Transverse colon (tissue), 4 donors: ENCODE measurements around the gene LGALS9. TPM values are rescaled to one million over a fixed set of nuclear protein-coding genes. Genes with fewer than 3 reads are reported as not detected.
A peak's percentile ranks its signal among the peaks of the same experiment; 100 is the strongest.
"Not testable (repeated sequence)": the region's sequence is repeated elsewhere in the genome, so short reads cannot be mapped to it uniquely, and the experiment has no call there.

ENCODE experiments used
- DNase-seq: peaks from one replicate; pipeline ENCODE4 v3.0.0-alpha.2; 2019
- H3K27ac ChIP-seq, 4 donors: fragments of 200-600 bp; sonication (generic); 2 replicates each; pipeline ENCODE4 v1.5.1; 2016 to 2018; ENCODE audit warnings: inconsistent platforms in 4 of 4
- H3K27me3 ChIP-seq: fragments of 200-600 bp; sonication (generic); 2 replicates; pipeline ENCODE4 v1.5.1; 2017; ENCODE audit warnings: inconsistent platforms
- H3K36me3 ChIP-seq, 4 donors: fragments of 200-600 bp; sonication (generic); 2 replicates each; pipeline ENCODE4 v1.5.1; 2017 to 2019; ENCODE audit warnings: inconsistent platforms in 4 of 4
- H3K4me1 ChIP-seq, 4 donors: fragments of 200-600 bp; sonication (generic); 2 replicates each; pipeline ENCODE4 v1.5.1; 2017 to 2020; ENCODE audit warnings: inconsistent platforms in 4 of 4
- H3K4me3 ChIP-seq, 4 donors: fragments of 200-600 bp; sonication (generic); 1 replicate in 1 of 4; 2 replicates in 3 of 4; pipeline versions ENCODE4 v1.5.1 to v1.6.1; 2017 to 2019; ENCODE audit warnings: inconsistent platforms in 4 of 4
- H3K9me3 ChIP-seq, 2 donors: fragments of 200-600 bp; sonication (generic); 2 replicates each; pipeline ENCODE4 v1.5.1; 2017 to 2019; ENCODE audit warnings: inconsistent platforms in 2 of 2
- EP300 ChIP-seq: sonication (generic); formaldehyde crosslinking; IDR thresholded peaks from one replicate; pipeline ENCODE4 v1.6.1; 2017; ENCODE audit warnings: antibody characterized with exemption, low read depth
- POLR2A ChIP-seq: fragments of 450-650 bp; IDR thresholded peaks from one replicate; pipeline ENCODE4 v1.6.1; 2016; ENCODE audit warnings: antibody characterized with exemption, mild to moderate bottlenecking, moderate library complexity
- POLR2AphosphoS5 ChIP-seq, 3 donors: sonication (generic); formaldehyde crosslinking; IDR thresholded peaks; one replicate each; pipeline ENCODE4 v1.6.1; 2016; ENCODE audit warnings: antibody characterized with exemption in 3 of 3
- WGBS, 2 donors: methylation state at CpG; one replicate each; pipeline ENCODE4 v1.1.5; 2018; ENCODE audit warnings: low coverage in 1 of 2; 5-methylcytosine and 5-hydroxymethylcytosine counted together
- in situ Hi-C, 4 donors: fragments of 200-750 bp; cut with MboI; loops; one replicate each; pipeline versions ENCODE4 v1.15.0 to v1.15.1; 2017; ENCODE audit warnings: low sequenced_read_pairs in 3 of 4, low pct_ligation_motif_present in 1 of 4, low pct_unique_long_range_greater_than_20kb in 1 of 4
- intact Hi-C: fragments of 100-400 bp; cut with DNase I; formaldehyde crosslinking; loops from one replicate; pipeline ENCODE4 v1.15.1; 2023; ENCODE audit warnings: low total_unique reads
- total RNA-seq, 4 donors: library from RNA; depleted of rRNA; stranded (reverse); fragments of >200 nt; gene quantifications; one replicate each; pipeline ENCODE4 v1.1.0, GENCODE V29; 2016
- TF ChIP-seq, protein P1 (sequence below), 5 experiments: fragments of 200-600 bp in 3 of 5; fragments of 450-650 bp in 2 of 5; sonication (generic) in 3 of 5; IDR thresholded peaks; 1 replicate in 2 of 5; 2 replicates in 3 of 5; pipeline ENCODE4 v1.5.1; 2016 to 2017; ENCODE audit warnings: antibody characterized with exemption in 5 of 5, inconsistent platforms in 3 of 5, mild to moderate bottlenecking in 2 of 5, moderate library complexity in 1 of 5

LGALS9 gene
- total RNA-seq, 4 donors from 2014 or later: 245 to 463 (median 368) TPM

DNA sequence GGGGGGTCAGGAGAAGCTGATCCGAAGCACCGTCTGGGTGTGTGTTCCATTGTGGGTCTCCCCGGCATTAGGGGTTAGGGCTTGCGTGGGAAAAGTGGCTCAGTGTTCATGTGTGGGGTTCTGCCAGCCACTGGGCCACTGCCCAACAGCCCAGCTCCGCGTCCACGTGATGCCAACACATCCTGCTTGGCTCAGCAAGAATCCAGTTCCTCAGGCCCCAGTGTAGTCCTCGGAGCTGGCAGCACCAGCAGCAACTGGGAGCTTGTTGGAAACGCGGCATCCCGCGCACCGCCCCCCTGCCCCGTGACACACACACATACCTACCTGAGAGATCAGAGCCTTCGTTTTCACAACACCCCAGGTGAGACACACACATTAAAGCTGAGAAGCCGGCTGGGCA lies 18.9 kb downstream of the LGALS9 start:
- no peak for DNase-seq
- no peak overlapping the region for H3K27ac ChIP-seq
- in situ Hi-C loops: loop anchor here (5.0 to 25.0 kb wide), 5 partner anchors 43 to 138 kb away; no protein-coding TSS in a partner anchor

DNA sequence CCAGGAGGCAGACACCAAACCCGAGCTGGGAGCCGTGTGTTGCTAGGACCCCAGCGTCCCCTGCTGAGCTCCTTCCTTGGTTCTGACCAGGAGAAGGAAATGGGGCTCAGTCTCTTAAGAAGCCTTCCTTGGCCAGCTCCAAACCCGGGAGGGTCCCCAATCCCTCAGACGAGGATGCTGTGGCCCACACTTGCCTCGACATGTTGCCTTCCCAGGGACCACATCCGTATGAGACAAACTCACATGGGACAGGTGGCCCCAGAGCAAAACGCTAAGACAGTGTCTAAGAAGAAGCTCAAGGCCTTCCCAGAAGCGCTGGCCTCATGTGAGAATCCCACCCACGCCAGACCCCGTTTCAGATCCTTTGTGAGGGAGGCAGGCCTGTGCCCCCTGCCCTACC lies 19.8 kb downstream of the LGALS9 start:
- H3K4me1 ChIP-seq: peaks cover 11 to 37% (median 29%) of the 10 kb centered on the region in 4 donors
- H3K27ac ChIP-seq: no peak overlapping the region
- H3K9me3 ChIP-seq: no peaks in the 10 kb centered on the region
- in situ Hi-C loops: loop anchor here (5.0 to 10.0 kb wide), 4 partner anchors 44 to 114 kb away; no protein-coding TSS in a partner anchor
- no peak for TF ChIP-seq EP300
- TF ChIP-seq POLR2AphosphoS5 (IDR thresholded peaks at IDR 0.05): no peak
- TF ChIP-seq, protein P1, sequence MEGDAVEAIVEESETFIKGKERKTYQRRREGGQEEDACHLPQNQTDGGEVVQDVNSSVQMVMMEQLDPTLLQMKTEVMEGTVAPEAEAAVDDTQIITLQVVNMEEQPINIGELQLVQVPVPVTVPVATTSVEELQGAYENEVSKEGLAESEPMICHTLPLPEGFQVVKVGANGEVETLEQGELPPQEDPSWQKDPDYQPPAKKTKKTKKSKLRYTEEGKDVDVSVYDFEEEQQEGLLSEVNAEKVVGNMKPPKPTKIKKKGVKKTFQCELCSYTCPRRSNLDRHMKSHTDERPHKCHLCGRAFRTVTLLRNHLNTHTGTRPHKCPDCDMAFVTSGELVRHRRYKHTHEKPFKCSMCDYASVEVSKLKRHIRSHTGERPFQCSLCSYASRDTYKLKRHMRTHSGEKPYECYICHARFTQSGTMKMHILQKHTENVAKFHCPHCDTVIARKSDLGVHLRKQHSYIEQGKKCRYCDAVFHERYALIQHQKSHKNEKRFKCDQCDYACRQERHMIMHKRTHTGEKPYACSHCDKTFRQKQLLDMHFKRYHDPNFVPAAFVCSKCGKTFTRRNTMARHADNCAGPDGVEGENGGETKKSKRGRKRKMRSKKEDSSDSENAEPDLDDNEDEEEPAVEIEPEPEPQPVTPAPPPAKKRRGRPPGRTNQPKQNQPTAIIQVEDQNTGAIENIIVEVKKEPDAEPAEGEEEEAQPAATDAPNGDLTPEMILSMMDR (IDR thresholded peaks at IDR 0.05): no peak
- TF ChIP-seq POLR2A: no peak
- WGBS, 2 donors: 78% methylated on average over 11 of the region's 11 CpGs; no CpG with 5 or more reads in 1 of the 2 donors
- intact Hi-C loops: loop anchor here (2.0 to 5.0 kb wide), 2 partner anchors 48 to 106 kb away; no protein-coding TSS in a partner anchor
- H3K4me3 ChIP-seq: no peak overlapping the region
- no peaks in the 10 kb centered on the region for H3K27me3 ChIP-seq
- no peak for DNase-seq
- no peaks in the 10 kb centered on the region for H3K36me3 ChIP-seq

More for the DNA sequence above, 18.9 kb downstream of the LGALS9 start:
- Histone ChIP-seq H3K4me1 (peaks cover 11 to 38% (median 29%) of the 10 kb centered on the region in 4 donors), H3K27me3 (no peaks in the 10 kb centered on the region), H3K9me3 (no peaks in the 10 kb centered on the region), H3K4me3 (no peak overlapping the region), H3K36me3 (no peaks in the 10 kb centered on the region)
- 86% methylated on average over 16 of the region's 16 CpGs; no CpG with 5 or more reads in 1 of the 2 donors for WGBS, 2 donors
- TF ChIP-seq, protein P1 (IDR thresholded peaks at IDR 0.05): no peak
- no peak for TF ChIP-seq EP300
- TF ChIP-seq POLR2A: no peak
- TF ChIP-seq POLR2AphosphoS5 (IDR thresholded peaks at IDR 0.05): no peak
- intact Hi-C loops: loop anchor here (2.0 to 5.0 kb wide), 2 partner anchors 47 to 107 kb away; no protein-coding TSS in a partner anchor

DNA sequence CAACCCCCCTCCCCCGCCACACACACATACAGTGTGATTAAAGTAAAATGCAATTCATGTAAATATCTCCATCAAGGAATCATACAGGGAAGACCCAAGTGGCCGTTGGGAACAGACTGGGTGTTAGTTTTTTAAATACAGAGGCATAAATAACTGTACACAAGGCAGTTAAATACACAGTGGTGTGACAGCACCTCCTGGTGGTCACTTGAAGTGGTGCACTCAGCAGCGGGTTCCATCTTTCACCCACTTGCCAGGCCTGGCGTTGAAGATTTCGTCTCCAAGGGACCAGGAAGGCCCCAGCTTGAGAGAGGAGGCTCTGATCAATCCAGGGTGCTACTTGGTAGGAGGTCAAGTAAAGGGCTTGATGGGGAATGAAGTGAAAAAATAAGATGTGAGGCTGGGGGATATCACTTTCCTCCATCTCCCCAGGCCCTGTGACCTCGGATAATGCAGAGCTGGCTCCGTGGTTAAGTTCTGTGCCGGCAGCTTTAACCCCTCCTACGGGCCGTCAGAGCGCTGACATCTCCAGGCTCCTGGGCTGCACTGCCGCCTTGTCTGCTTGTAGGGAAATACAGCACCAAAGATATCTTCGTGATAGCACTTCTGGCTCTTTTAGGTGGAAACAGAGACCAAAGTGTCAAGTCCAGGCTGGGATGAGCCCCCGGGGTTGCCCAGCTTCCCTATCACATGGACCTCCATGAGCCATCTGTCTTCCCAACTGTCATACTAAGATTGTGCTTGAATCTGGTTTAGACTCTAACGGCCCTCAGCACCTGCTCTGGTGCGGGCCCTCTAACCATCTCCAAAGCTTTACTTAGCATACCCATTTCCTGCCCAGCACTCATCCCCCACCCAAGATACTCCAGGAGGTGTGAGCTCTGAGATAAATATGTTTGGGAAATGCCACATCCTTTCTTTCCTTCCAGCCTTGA lies 20.7 kb downstream of the LGALS9 start:
- H3K27ac ChIP-seq: no peak overlapping the region
- no peaks in the 10 kb centered on the region for H3K36me3 ChIP-seq
- H3K27me3 ChIP-seq: no peaks in the 10 kb centered on the region
- H3K4me1 ChIP-seq: peaks cover 11 to 29% (median 22%) of the 10 kb centered on the region in 4 donors
- TF ChIP-seq, protein P1 (IDR thresholded peaks at IDR 0.05): peak; percentile 91 to 97 (median 94)
- no peak for TF ChIP-seq POLR2A
- in situ Hi-C loops: loop anchor here (5.0 to 10.0 kb wide), 4 partner anchors 44 to 113 kb away; no protein-coding TSS in a partner anchor
- DNase-seq: peak; percentile 81
- 51 to 61% methylated on average over 5 to 16 of the region's 16 CpGs for WGBS, 2 donors
- intact Hi-C loops: loop anchor here (2.0 to 5.0 kb wide), 2 partner anchors 49 to 106 kb away; no protein-coding TSS in a partner anchor
- H3K9me3 ChIP-seq: no peaks in the 10 kb centered on the region
- H3K4me3 ChIP-seq: no peak overlapping the region

DNA sequence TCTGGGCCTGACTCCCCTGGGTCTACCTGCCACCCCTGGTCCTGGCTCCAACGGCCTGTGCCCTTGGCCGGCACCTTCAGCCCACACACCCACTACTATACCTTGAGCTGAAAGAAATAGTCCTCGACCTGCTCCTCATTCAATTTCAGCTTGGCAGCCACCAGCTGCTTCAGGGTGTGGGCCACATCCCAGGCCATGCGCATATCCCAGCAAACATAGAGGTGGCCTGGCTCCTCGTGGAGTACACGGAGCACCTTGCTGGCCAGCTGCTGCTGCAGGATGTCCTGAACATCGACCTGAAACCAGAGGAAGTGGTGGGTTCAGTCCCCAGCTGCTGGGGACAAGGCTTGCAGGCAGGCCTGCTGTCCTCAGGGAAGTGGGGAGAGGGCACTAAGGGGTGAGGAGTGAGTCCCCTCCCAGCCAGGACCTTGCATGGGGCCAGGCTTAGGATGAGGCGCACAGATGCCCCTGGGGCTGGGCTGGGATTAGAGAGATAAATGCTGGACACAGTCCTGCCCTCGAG lies 22.5 kb downstream of the LGALS9 start:
- in situ Hi-C loops (loop anchor here (5.0 to 10.0 kb wide), 4 partner anchors 46 to 111 kb away; no protein-coding TSS in a partner anchor), intact Hi-C loops (loop anchor here (5.0 kb wide), 1 partner anchor 104 kb away; no protein-coding TSS in a partner anchor)
- not testable (repeated sequence) for DNase-seq, H3K27ac ChIP-seq, H3K9me3 ChIP-seq, H3K27me3 ChIP-seq, H3K4me3 ChIP-seq, H3K36me3 ChIP-seq
- WGBS, 2 donors: 62% methylated on average over 9 of the region's 9 CpGs; no CpG with 5 or more reads in 1 of the 2 donors
- peaks cover 0 to 11% (median 8%) of the 10 kb centered on the region in 4 donors for H3K4me1 ChIP-seq
